ENCODE measurements around the gene STON2.

STON2 gene

GRCh38 chr14:81340201-81340600, 59.9 kb downstream of the STON2 start:
- H3K4me3 ChIP-seq, result no peak overlapping the region
- no peaks in the 10 kb centered on the region for H3K27me3 ChIP-seq
- H3K27ac ChIP-seq, result no peak overlapping the region
- no peaks in the 10 kb centered on the region for H3K9me3 ChIP-seq (replicated peaks in 1 of 11)
- TF ChIP-seq Cebpa-rat (IDR thresholded peaks at IDR 0.05), result no peak
- H4K20me1 ChIP-seq, result no peaks in the 10 kb centered on the region
- no peak overlapping the region for H3K4me2 ChIP-seq
- H3K9ac ChIP-seq, result no peak overlapping the region
- H3K36me3 ChIP-seq, result no peaks in the 10 kb centered on the region
- no peaks in the 10 kb centered on the region for H3K4me1 ChIP-seq

- Histone ChIP-seq H4K20me1 (no peaks in the 10 kb centered on the region), H3K9me3 (replicated peaks in 1 of 11) (no peaks in the 10 kb centered on the region), H3K27ac (no peak overlapping the region), H3K4me2 (no peak overlapping the region), H3K4me3 (no peak overlapping the region), H3K27me3 (no peaks in the 10 kb centered on the region), H3K36me3 (no peaks in the 10 kb centered on the region), H3K9ac (no peak overlapping the region), H3K4me1 (no peaks in the 10 kb centered on the region)
- TF ChIP-seq Cebpa-rat (IDR thresholded peaks at IDR 0.05), result no peak
These were observed 63.1 kb downstream of the STON2 start for GRCh38 chr14:81337073-81337472.

GRCh38 chr14:81336009-81336408, 64.1 kb downstream of the STON2 start:
- Histone ChIP-seq H3K36me3 (no peaks in the 10 kb centered on the region), H3K4me1 (no peaks in the 10 kb centered on the region), H4K20me1 (no peaks in the 10 kb centered on the region), H3K4me2 (no peak overlapping the region), H3K9ac (no peak overlapping the region), H3K4me3 (no peak overlapping the region), H3K9me3 (replicated peaks in 1 of 11) (no peaks in the 10 kb centered on the region), H3K27ac (no peak overlapping the region), H3K27me3 (no peaks in the 10 kb centered on the region; a peak in 1 of 22 replicates)
- no peak for TF ChIP-seq Cebpa-rat (IDR thresholded peaks at IDR 0.05)

- Histone ChIP-seq H4K20me1 (no peaks in the 10 kb centered on the region), H3K9me3 (replicated peaks in 1 of 11) (peaks cover 0 to 8% (median 0%) of the 10 kb centered on the region in 11 experiments; a peak in 1 of 22 replicates), H3K4me3 (no peak overlapping the region), H3K4me2 (no peak overlapping the region), H3K9ac (no peak overlapping the region), H3K27me3 (no peaks in the 10 kb centered on the region; a peak in 1 of 22 replicates), H3K27ac (no peak overlapping the region), H3K36me3 (no peaks in the 10 kb centered on the region), H3K4me1 (no peaks in the 10 kb centered on the region)
- no peak for TF ChIP-seq Cebpa-rat (IDR thresholded peaks at IDR 0.05)
These were observed 67.4 kb downstream of the STON2 start for GRCh38 chr14:81332725-81333124.

GRCh38 chr14:81331229-81332021, 68.7 kb downstream of the STON2 start:
- H3K4me2 ChIP-seq, result no peak overlapping the region
- H4K20me1 ChIP-seq, result no peaks in the 10 kb centered on the region
- no peaks in the 10 kb centered on the region for H3K4me1 ChIP-seq
- TF ChIP-seq Cebpa-rat (IDR thresholded peaks at IDR 0.05), result no peak
- no peaks in the 10 kb centered on the region; a peak in 1 of 22 replicates for H3K27me3 ChIP-seq
- no peak overlapping the region for H3K4me3 ChIP-seq
- H3K27ac ChIP-seq, result no peak overlapping the region
- H3K9me3 ChIP-seq (replicated peaks in 1 of 11), result peaks cover 0 to 8% (median 0%) of the 10 kb centered on the region in 11 experiments; a peak in 1 of 22 replicates
- H3K9ac ChIP-seq, result no peak overlapping the region
- H3K36me3 ChIP-seq, result no peaks in the 10 kb centered on the region

- TF ChIP-seq Cebpa-rat (IDR thresholded peaks at IDR 0.05), result no peak
- Histone ChIP-seq H3K36me3 (no peaks in the 10 kb centered on the region), H3K4me2 (no peak overlapping the region), H3K27me3 (no peaks in the 10 kb centered on the region; a peak in 1 of 22 replicates), H3K4me3 (no peak overlapping the region), H3K9ac (no peak overlapping the region), H4K20me1 (no peaks in the 10 kb centered on the region), H3K4me1 (no peaks in the 10 kb centered on the region), H3K27ac (no peak overlapping the region), H3K9me3 (replicated peaks in 1 of 11) (peaks cover 0 to 8% (median 0%) of the 10 kb centered on the region in 11 experiments; a peak in 1 of 22 replicates)
These were observed 69.5 kb downstream of the STON2 start for GRCh38 chr14:81330619-81331122.

GRCh38 chr14:81329640-81330381, 70.3 kb downstream of the STON2 start:
- H3K4me1 ChIP-seq, result no peaks in the 10 kb centered on the region
- TF ChIP-seq Cebpa-rat (IDR thresholded peaks at IDR 0.05), result no peak
- peaks cover 0 to 8% (median 0%) of the 10 kb centered on the region in 11 experiments; a peak in 1 of 22 replicates for H3K9me3 ChIP-seq (replicated peaks in 1 of 11)
- H3K27me3 ChIP-seq, result no peaks in the 10 kb centered on the region; a peak in 1 of 22 replicates
- no peak overlapping the region for H3K4me3 ChIP-seq
- H3K4me2 ChIP-seq, result no peak overlapping the region
- no peaks in the 10 kb centered on the region for H3K36me3 ChIP-seq
- H3K9ac ChIP-seq, result no peak overlapping the region
- H4K20me1 ChIP-seq, result no peaks in the 10 kb centered on the region
- no peak overlapping the region for H3K27ac ChIP-seq

- Histone ChIP-seq H3K4me3 (no peak overlapping the region), H3K27ac (no peak overlapping the region), H3K4me2 (no peak overlapping the region), H3K4me1 (no peaks in the 10 kb centered on the region), H3K9me3 (replicated peaks in 1 of 11) (peaks cover 0 to 8% (median 0%) of the 10 kb centered on the region in 11 experiments; a peak in 1 of 22 replicates), H3K9ac (no peak overlapping the region), H3K36me3 (no peaks in the 10 kb centered on the region), H4K20me1 (no peaks in the 10 kb centered on the region), H3K27me3 (no peaks in the 10 kb centered on the region; a peak in 1 of 22 replicates)
- TF ChIP-seq Cebpa-rat (IDR thresholded peaks at IDR 0.05), result no peak
These were observed 73.7 kb downstream of the STON2 start for GRCh38 chr14:81326451-81326850.

GRCh38 chr14:81324011-81324410, 76.1 kb downstream of the STON2 start:
- no peak overlapping the region for H3K27ac ChIP-seq
- no peaks in the 10 kb centered on the region for H3K36me3 ChIP-seq
- H3K4me3 ChIP-seq, result no peak overlapping the region
- H3K27me3 ChIP-seq, result no peaks in the 10 kb centered on the region
- H3K4me1 ChIP-seq, result no peaks in the 10 kb centered on the region
- no peak overlapping the region for H3K4me2 ChIP-seq
- H3K9me3 ChIP-seq (replicated peaks in 1 of 11), result peaks cover 0 to 5% (median 4%) of the 10 kb centered on the region in 11 experiments; a peak in 4 of 22 replicates
- H4K20me1 ChIP-seq, result no peaks in the 10 kb centered on the region
- no peak overlapping the region for H3K9ac ChIP-seq
- TF ChIP-seq Cebpa-rat (IDR thresholded peaks at IDR 0.05), result no peak

Measured in BLaER1 treated with 17β-estradiol and CSF1 and Interleukin-3, amounts not matched to agents 10 nM and 100 nM (cell line).